Measurements from ENCODE around the gene ADCY9.

ADCY9 gene

DNA sequence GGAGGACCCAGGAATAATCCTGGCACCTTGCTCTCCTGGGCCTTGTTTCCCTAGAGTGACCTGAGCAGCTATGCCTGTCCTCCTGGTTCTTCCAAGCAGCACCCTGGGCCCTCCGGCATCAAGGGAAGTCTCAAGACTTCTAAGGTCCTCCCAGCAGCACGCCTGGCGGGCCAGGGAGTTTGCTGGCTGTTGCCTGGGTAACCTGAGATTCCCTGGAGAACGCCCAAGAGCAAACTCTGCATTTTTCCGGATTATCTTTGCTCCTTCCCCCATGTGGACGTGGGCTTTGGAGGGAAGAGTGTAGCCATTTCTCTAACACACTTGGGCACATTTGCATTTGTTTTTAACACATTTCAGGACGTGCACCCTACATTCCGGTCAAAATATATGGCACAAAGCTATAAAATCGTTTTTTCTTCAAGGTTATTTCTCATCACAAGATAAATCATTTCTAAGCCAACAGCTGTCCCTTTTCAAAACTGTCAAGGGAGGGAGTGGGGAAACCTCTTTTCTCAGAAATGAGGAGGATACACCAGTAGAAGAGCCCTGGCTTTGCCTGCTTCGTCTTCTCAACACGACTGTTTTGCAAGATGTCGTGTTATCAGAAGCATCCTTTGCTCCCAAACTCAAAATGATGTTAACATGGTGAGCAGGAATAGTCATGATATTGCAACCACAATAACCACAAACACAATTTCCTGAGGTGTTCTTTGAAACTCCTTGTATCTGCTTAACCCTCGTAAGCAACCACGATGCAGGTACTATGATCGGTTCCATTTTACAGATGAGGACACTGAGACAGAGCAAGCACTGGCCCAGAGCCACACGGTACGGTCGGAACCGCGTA, 116.5 kb downstream of the ADCY9 start:
- no peak for DNase-seq

DNA sequence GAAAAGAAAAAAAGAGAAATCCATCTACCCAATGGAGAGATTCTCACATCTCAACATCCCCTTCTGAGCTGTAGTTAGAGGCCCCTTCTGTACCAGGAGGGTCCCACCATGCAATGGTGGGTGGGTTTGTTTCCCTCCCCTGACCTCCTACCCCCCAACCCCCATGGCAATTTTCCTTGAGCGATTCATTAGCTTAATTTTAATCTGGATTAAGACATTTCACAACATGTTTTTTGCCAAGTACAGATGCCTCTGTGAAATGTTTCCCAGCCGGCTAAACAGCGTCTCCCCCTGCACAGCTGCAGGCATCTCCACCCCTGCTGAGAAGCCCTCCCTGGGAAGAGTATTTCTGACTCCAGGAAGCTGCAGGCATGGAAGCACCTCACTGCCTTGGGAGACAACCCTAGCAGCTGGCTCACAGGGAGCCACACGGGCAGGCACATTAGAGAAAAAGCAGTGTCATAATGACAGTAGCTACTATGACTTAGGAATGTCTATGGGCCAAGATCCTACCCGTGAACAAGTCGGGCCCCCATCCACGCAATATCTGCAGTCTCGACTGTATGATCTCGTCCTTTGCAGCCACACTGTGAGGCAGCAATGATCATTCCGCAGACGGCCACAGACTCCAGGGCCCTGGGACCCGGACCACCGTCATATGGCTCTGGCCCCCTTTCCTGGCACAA, 117.3 kb downstream of the ADCY9 start:
- no peak for DNase-seq

DNA sequence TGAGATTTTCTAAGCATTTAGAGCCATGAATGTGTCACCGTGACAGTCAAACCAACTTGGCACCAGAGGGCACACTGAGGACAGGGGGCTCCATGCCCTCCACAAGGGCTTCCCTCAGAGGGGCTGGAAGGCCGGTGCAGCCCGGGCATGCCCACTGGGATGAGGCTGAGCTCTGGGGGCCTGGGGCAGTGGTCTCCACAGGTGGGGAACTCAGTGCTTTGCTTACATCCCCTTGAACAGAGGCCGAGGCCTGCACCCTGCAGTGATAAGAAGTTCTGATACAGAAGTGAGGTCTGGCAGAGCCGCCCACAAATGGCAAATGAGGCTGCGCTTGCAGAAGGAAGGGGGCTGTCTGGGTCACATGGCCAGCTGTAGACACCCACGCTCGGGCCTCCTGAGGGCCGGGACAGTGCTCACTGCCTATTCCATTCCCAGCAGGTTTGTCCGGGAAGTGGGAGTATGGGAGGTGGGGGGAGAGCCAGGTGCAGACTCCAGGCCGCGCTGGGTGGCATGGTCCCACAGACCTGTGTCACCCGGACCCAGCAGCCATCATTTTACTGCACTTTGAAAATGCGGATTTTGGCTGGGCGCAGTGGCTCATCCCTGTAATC, 118.9 kb downstream of the ADCY9 start:
- no peak for DNase-seq

DNA sequence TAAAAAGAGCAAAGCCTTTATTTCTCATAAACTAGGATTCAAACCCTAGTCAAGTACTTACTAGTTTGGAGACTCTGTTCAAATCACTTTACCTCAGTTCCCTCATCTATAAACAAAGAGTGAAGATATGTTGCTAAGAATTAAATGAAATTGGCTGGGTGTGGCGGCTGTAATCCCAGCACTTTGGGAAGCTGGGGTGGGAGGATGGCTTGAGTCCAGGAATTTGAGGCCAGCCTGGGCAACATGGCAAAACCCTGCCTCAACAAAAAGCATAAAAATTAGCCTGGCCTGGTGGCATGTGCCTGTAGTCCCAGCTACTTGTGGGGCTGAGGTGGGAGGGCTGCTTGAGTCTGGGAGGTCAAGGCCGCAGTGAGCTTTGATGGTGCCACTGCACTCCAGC, 121.2 kb downstream of the ADCY9 start:
- DNase-seq, result no peak

DNA sequence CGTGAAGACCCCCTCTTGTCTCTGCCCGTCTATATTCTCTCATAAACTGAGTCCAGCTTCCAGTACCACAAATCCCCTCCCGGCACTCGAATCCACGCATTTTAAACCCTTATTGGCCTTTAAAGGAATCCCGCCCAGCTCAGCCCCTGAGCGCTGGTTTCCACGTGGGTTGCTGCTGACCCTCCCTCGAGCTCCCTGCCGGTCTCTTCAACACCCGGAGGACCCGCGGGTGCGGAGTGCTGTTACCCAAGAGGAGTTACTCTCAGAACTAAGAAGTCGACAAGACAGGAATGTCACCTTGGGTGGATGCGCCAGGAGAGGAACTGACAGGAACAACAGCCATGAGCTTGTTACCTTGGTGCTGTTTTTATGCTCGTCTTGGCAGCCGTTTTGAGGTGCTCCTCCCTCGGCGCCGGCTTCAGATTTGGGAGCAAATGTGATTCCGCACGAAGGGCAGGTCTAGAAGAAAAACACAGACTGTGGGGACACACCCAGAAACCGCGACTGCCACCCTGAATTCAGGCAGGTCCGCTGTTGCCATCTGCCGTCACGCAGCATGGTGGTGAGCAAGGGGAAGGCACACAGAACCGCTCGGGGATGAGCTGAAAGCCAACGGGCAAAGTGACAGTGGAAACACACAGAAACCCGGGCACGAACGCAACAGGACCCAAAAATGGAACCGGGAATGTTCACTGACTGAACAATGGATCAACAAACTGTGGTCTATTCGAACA, 123.0 kb downstream of the ADCY9 start:
- DNase-seq, result no peak

DNA sequence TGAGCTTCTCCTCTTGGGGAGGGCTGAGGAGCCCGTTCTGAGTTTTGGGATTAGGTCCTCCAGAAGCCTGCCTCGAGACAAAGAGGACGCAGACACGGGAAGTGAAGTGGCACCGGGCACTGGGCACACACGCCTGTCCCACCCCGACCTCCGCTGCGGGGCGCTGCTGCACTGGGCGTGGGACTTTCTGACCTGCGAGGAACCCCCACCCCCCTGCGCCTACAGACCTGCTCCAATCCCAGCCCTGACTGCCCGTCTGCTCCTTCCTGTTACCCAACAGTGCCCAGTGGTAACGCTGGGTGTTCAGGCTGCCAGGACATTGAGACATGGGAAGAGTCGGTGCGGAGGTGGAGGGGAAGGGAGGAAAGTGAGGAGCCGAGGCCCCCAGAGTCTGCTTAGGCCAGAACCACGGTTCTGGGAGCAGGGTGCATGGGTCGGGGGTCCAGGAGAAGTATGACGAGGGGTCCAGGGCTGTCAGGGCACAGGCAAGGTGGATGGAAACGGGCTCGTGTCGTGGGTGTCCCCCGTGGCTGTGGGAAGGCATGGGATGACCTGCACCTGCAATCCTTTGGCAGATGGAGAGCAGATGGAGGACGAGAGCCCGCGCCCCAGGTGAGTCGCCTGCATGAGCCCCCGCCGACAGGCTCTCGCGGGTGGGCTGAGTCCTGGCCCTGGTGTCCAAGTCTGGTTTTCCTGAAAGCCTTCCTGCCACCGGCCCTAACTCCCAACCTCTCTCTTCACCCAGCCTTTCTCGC, 123.8 kb downstream of the ADCY9 start:
- DNase-seq, result no peak

DNA sequence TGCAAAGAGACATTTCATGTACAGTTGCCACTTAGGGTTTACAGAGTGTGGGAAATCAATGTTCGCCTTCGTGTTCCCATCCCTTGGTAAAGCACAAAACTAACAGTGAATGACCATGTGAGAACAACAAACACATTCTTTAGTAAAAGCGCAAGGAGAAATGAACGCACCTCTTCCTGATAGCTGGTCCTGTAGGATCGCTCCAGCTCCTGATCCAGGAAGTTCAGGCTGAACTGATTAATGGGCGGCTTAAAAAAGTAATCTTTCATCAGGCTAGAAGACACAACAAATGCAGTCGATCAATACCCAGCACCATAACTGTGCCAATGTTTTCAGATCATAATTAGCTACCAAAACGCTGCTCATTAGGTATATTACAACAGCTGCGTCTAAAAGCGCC, 127.4 kb downstream of the ADCY9 start:
- DNase-seq, result no peak

DNA sequence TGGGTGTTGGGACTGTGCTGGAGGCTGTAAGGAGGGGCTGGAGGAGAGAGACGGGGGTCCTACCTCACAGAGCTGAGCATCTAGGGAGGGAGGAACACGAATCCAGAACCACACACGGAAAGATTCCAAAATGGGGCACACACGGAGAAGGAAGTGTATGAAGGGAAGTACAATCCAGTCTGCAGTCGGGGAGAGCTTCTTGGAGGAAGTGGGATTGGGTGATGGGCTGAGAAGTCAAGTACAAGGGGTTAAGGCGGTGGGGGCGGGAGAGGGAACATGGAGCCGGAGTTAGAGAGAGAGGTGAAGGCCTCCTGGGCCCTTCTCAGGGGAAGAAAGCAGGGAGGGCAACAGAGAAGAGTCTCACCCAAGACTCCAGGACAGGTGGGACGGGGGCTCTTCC, 128.2 kb downstream of the ADCY9 start:
- no peak for DNase-seq

DNA sequence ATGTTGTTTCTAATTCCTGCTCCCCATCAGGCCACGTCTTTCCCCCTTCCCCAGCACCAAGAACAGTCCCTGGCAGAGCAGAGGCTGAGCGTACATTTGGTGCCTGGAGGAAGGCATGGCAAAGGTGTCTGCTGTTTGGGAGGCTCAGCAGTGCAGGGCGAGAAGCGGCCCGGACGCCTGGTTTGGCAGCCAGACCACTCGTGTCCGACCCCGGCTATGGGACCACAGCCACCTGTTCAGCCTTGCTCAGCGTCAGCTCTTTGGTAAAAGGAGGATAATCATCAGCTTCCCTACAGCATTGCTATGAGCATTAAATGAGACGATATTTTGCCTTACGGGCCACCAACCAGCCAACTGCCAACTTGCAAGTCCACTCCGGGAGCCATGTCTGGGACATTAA, 129.0 kb downstream of the ADCY9 start:
- DNase-seq, result no peak

DNA sequence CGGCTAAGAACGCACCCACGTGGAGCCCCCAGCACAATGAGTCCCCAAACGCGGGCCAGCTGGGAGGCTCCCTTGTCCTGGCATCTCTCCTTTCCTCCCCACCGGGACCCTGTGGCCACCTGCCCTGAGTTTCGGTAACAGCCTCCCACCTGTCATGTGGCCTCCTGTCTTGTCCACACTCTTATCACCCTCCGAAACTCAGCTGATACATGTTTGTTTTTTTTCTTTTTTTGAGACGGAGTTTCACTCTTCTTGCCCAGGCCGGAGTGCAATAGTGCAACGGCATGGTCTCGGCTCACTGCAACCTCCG, 130.1 kb downstream of the ADCY9 start:
- no peak for DNase-seq

DNA sequence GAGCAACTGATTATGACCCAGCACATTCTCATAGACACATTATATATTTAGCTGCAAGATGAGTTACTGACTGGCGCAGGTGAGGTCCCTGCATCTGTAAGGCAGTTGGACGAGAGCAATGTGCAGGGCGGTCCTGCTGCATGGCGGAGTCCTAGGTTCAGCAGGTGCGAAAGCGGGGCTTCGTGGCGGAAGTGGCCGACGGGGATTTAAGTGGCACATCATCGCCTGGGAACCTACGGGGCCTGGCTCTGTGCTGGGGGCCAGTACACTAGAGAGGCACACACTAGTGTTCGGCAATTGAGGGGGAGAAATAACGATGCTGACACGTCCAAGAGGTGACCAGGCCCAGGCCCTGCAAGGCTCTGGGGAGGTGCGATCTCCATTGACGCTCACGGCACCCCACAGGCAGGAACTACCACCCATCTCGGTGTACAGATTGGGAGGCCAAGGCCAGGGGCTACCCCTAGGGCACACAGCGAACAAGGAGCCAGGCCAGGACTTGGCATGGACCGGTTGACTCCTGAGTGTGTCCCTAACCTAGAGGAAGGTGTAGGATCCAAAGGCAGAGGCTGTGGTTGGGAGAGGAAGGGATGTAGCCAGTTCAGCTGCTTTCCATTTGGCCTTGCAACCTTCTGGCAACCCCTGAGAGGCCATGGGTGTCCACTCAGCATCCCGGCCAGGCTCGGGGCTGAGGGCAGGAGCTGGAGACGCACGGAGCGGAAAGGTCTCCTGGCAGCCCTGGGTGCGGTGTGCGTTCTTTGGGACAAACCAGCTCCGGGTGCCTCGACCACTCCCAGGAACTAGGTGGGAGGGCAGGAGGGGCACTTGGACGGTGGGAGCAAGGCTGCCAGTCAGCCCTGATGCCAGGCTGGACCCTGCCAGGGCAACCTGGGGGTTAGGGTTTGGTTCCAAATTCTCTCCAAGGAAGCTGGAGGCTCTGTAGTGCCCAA, 131.9 kb downstream of the ADCY9 start:
- no peak for DNase-seq

DNA sequence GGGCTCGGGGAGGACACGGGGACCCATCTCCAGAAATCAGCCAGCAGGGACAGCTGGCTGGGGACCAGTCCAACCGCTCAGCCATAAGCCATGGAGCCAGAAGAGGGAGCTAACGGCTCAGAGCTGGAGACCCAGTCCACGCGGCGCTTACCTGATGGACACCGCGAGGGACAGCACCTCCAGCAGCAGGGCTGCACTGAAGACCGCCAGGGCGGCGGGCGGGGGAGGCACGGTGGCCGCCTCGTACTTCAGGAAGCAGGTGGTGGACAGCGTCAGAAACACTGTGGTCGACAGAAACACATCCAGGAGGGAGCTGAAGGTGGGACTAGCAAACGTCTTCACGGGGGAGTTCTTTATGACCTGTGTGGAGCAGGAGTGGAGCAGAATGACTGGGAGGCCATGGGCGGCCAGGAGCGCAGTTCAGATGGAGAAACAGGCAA, 133.1 kb downstream of the ADCY9 start:
- DNase-seq, result peak; percentile 54

DNA sequence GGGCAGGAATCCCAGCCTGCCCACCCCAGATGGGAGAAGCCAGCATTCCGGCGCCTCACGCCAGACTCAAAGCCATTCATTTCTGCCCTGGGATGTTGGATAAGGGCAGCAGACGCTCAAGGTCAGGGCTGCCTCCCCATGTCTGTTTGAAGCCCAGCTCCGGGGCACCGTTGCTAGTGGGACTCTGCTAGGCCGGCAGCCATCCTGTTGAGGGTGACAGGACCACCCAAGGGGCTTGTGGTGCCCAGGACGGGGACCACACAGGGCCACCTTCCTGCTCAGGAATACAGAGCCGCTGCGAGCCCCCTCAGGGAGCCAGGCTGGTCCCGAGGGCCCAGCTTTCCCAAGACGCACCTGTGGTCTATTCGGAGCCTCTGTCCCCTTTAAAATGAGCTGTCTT, 134.0 kb downstream of the ADCY9 start:
- no peak for DNase-seq

DNA sequence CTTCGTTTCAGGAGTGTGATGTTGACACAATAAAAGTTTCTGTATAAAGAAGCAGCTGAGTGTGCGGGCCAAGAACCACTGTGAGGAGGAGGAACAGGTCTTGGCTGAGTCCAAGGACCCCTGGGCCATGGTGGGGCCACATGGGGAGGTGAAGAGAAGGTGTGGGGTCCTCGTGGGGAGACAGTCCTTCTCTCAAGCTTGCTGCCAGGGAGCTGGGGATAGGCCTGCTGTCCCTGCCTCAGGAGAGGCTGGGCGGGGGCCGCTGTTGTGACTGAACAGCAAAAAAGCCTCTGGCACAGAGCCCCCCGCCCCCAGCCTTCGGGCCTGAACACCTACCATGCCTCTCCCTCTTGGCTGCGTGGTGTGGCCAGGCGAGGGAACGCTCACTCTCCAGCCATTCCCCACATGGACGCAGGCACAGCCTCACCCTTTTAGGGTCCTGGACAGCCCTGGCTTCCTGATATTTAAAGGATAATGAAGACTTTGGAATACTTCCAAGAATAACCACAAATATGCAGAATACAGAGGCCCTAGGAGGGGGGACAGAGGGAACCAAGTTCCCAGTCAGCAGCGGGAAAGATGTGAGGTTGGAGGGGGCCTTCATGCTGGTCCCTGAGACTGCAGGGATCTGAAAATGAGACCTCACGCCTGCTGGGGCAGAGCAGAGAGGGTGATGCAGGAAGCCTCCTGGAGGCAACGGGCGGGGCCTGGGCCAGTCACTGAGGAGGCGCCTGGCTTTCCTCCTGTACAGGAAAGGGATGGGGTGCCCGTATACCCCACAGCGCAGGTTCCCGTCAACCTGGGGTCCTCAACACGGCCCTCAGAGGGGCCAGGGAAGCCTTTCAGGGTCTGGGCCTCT, 135.8 kb downstream of the ADCY9 start:
- peak; percentile 0 for DNase-seq

DNA sequence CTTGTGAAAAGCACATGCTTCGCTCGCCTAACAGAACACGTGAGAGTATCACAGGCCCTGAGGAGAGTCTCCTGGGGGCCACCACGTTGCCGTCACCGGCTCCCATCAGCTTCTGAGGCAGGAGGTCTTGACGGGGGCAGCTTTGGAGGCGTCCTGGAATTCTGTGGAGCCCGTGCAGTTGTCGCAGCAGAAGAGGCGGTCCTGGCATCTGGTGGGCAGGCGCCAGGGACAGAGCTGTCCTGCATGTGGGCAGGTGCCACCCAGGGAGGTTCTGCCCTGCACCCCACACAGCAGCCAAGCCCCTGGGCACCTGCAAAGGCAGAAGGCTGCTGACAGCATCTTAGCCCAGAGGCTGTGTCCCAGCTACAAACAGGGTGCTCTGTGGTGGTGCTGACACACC, 136.7 kb downstream of the ADCY9 start:
- DNase-seq, result no peak

DNA sequence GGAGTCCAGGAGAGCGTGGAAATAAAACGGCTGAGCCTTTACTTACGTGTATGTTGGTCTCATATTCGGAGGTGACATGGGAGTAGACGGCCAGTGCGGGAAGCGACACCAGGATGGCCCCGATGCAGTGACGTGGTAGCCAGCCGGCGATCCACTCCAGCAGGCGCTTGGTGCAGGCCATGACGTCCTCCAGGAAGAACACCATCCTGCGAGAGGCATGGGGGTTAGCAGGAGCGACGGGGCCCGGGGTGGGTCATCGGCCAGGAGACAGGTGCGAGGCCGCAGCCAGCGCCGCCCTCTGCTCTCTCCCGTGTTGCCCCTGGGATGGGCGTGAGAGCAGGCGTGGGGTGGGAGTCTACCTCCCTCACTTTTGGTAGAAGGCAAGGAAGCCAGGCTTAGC, 137.2 kb downstream of the ADCY9 start:
- no peak for DNase-seq

DNA sequence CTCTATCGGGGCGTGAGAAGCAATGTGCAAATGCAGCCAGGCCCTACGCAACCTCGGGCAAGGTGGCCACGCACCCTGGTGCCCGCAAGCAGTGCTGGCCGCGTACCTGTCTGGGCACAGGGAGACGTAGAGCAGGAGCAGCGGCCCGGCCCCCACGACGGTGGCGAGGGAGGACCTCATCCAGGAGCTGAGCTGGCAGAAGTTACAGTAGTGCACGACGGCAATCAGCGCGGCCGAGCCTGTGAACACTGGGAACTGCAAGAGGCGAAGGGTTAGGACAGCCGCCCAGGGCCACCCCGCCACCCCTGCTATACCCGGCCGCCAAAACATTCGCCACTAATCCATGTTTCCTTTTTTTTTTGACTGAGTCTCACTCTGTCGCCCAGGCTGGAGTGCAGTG, 138.9 kb downstream of the ADCY9 start:
- no peak for DNase-seq

DNA sequence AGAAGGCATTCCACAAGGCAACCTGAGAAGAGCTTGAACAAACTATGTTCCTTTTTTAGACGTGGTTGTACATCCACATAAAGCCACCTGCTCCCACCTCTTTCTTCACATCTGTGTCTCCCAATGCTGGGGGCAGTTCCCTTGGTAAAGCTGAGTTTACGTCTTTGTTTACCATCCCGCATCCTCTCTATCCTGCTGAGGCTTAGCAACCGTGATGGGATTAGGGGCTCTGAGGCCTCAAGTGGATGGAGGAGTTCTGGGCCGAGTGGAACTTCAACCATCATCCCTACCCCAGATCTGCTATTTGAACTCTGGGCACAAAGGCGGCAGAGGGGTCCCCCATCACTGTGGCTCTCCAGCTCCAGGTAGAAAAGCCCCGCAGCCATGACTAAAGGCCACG, 141.5 kb downstream of the ADCY9 start:
- no peak for DNase-seq

DNA sequence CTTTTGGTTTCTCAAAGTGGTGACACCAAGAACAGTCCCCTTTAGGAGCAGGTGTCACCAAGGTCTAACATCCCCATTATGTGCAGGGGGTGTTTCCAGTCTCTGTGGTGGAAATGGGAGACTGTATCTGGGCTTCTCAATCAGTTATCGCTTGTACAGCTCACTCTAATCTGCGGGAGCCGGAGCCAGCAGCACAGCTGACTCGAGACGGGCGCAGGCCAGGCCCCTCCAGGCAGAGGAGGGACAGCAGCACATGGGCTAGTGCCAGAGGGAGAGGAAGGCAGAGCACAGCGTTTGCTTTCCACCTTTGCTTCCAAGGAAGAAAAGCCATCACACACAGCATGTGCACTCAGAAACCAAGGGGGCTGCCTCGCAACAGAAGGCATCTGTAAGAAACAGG, 144.5 kb downstream of the ADCY9 start:
- DNase-seq, result no peak

DNA sequence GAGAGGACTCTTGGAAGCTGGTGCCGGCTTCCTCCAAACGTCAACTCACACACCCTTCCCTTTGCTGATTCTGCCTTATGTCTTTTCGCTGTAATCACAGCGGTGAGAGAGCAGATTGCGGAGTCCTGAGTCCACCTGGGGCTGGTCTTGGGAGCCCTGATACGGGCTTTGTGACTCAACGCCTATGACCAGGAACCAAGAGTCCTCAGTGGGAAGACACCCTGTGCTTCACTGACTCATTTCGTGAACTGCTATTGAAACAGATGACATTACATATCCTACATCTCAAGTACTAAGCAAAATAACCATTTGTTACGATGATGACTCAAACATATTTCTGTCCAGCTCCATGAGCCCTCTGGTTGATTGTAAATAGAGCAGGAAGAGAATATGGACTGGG, 145.0 kb downstream of the ADCY9 start:
- no peak for DNase-seq

DNA sequence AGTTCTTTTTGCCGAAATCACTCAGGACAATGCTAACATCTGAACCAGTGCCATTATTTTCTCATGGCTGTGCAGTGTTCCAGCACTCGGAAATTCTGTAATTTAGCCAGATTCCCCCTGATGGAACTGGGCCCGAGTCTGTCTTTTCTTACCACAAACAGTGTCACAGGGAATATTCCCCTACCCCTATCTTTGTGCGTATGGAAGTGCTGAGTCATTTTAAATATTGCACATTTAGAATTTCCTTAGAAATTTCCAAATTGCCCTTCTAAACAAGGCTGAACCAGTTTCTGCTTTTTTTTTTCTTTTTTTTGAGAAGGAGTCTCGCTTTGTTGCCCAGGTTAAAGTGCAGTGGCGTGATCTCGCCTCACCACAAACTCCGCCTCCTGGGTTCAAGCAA, 147.7 kb downstream of the ADCY9 start:
- no peak for DNase-seq
